HepG2 (cell line): ENCODE data around the gene RCC1. TPM values are rescaled to one million over a fixed set of nuclear protein-coding genes. Genes with fewer than 3 reads are reported as not detected.

Experiments
- FOSL2 ChIP-seq: sonication (generic); formaldehyde crosslinking; IDR thresholded peaks from 2 replicates; pipeline ENCODE4 v1.4.0; 2020; ENCODE audit warnings: missing genetic modification reagents
- GPN1 ChIP-seq: sonication (generic); formaldehyde crosslinking; IDR thresholded peaks from 2 replicates; pipeline ENCODE4 v1.5.1; 2020; ENCODE audit warnings: missing genetic modification reagents, borderline replicate concordance
- MEIS1 ChIP-seq: sonication (generic); formaldehyde crosslinking; IDR thresholded peaks from 2 replicates; pipeline ENCODE4 v1.9.0; 2021; ENCODE audit warnings: mild to moderate bottlenecking, missing genetic modification reagents, moderate library complexity, borderline replicate concordance
- RFXAP ChIP-seq: sonication (generic); formaldehyde crosslinking; IDR thresholded peaks from 2 replicates; pipeline ENCODE4 v1.4.0; 2020; ENCODE audit warnings: missing genetic modification reagents, borderline replicate concordance
- ZNF124 ChIP-seq: sonication (generic); formaldehyde crosslinking; IDR thresholded peaks from 2 replicates; pipeline ENCODE4 v1.4.0; 2020; ENCODE audit warnings: missing genetic modification reagents
- polyA plus RNA-seq, 8 experiments: library from polyadenylated mRNA; depleted of rRNA in 3 of 8; stranded (reverse) in 7 of 8; unstranded in 1 of 8; fragments of >200 nt; fragmentation: Illumina TruSeq in 4 of 8; extraction: Trizol in 4 of 8; gene quantifications; 2 replicates each; pipeline versions ENCODE4 v1.2.1 to v1.2.3, GENCODE V29; 2011 to 2016; ENCODE audit warnings: low read depth in 4 of 8, missing spikeins in 1 of 8, mixed read lengths in 1 of 8; ENCODE audit not compliant: insufficient read depth in 1 of 8
- total RNA-seq, 5 experiments: library from RNA; depleted of rRNA; stranded (reverse); fragments of >200 nt; fragmentation: Illumina TruSeq; extraction: Trizol; gene quantifications; 2 replicates each; pipeline ENCODE4 v1.2.3, GENCODE V29; 2016; ENCODE audit warnings: low read depth in 1 of 5
- TF ChIP-seq, protein P1 (sequence below): sonication (generic); formaldehyde crosslinking; IDR thresholded peaks from 2 replicates; pipeline ENCODE4 v1.4.0; 2020; ENCODE audit warnings: mild to moderate bottlenecking, missing genetic modification reagents
- TF ChIP-seq, protein P2 (sequence below): IDR thresholded peaks from 2 replicates; pipeline ENCODE4 v1.6.1; 2016; ENCODE audit warnings: low read depth
- TF ChIP-seq, protein P3 (sequence below): sonication (generic); formaldehyde crosslinking; conservative IDR thresholded peaks from 2 replicates; pipeline ENCODE4 v1.4.0; 2020; ENCODE audit warnings: missing genetic modification reagents
- TF ChIP-seq, protein P4 (sequence below): IDR thresholded peaks from 2 replicates; pipeline ENCODE4 v1.6.1; 2018; ENCODE audit warnings: missing genetic modification reagents, mild to moderate bottlenecking, missing compliant biosample characterization
- TF ChIP-seq, protein P5 (sequence below): sonication (generic); formaldehyde crosslinking; conservative IDR thresholded peaks from 2 replicates; pipeline ENCODE4 v1.8.0; 2022; ENCODE audit warnings: mild to moderate bottlenecking, moderate library complexity, missing genetic modification reagents
- TF ChIP-seq, protein P6 (sequence below): sonication (generic); formaldehyde crosslinking; IDR thresholded peaks from 2 replicates; pipeline ENCODE4 v1.4.0; 2020; ENCODE audit warnings: mild to moderate bottlenecking, missing genetic modification reagents
- TF ChIP-seq, protein P7 (sequence below): sonication (generic); formaldehyde crosslinking; IDR thresholded peaks from 2 replicates; pipeline ENCODE4 v1.4.0; 2020; ENCODE audit warnings: missing genetic modification reagents
- TF ChIP-seq, protein P8 (sequence below): sonication (generic); formaldehyde crosslinking; IDR thresholded peaks from 2 replicates; pipeline ENCODE4 v1.5.1; 2020; ENCODE audit warnings: mild to moderate bottlenecking, moderate library complexity, missing genetic modification reagents

RCC1 gene
- total and polyA plus RNA-seq, 2 of the 13 experiments (the other 11 are each of a cell fraction or from before 2014, with no cell fraction given): 47.2 to 80.8 TPM

DNA sequence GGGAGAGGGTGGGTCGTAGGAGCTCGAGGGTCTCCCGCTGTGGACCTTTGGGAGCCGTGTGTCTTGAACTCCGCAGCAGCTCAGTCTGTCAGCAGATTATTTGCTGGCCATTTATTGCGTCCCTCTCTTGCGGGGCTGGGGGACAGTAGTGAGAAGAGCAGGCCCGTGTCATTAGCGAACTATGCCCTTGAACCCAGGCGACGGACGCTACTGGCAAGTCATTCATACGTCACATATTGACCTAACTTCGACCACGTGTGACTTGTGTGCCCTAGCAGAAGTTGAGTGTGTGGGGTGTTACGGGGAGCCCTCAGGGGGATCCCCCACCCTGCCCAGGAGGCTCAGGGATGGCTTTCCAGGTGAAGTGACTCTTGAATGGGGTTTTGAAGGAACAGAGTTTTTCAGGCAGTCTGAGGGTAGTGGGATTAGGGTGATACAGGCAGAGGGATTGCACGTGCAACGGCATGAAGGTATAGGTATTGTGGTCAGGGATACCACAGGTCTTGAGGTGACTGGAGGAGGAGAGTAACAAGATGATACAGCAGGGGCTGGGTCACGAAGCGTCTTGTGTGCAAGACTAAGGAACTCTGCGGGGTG lies 13.0 kb downstream of the RCC1 start (continued):
- TF ChIP-seq, protein P1, sequence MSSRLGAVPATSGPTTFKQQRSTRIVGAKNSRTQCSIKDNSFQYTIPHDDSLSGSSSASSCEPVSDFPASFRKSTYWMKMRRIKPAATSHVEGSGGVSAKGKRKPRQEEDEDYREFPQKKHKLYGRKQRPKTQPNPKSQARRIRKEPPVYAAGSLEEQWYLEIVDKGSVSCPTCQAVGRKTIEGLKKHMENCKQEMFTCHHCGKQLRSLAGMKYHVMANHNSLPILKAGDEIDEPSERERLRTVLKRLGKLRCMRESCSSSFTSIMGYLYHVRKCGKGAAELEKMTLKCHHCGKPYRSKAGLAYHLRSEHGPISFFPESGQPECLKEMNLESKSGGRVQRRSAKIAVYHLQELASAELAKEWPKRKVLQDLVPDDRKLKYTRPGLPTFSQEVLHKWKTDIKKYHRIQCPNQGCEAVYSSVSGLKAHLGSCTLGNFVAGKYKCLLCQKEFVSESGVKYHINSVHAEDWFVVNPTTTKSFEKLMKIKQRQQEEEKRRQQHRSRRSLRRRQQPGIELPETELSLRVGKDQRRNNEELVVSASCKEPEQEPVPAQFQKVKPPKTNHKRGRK (CRISPR knock-in tag): no peak
- TF ChIP-seq GPN1 (CRISPR knock-in tag) (no peak), MEIS1 (CRISPR knock-in tag) (no peak), FOSL2 (CRISPR knock-in tag) (0 out of 2 replicates have a peak, but pooled peaks have one; percentile 52), RFXAP (CRISPR knock-in tag) (no peak), ZNF124 (CRISPR knock-in tag) (peak; percentile 94)
- TF ChIP-seq, protein P2, sequence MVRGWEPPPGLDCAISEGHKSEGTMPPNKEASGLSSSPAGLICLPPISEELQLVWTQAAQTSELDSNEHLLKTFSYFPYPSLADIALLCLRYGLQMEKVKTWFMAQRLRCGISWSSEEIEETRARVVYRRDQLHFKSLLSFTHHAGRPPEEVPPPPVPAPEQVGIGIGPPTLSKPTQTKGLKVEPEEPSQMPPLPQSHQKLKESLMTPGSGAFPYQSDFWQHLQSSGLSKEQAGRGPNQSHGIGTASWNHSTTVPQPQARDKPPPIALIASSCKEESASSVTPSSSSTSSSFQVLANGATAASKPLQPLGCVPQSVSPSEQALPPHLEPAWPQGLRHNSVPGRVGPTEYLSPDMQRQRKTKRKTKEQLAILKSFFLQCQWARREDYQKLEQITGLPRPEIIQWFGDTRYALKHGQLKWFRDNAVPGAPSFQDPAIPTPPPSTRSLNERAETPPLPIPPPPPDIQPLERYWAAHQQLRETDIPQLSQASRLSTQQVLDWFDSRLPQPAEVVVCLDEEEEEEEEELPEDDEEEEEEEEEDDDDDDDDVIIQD: no peak
- TF ChIP-seq, protein P3, sequence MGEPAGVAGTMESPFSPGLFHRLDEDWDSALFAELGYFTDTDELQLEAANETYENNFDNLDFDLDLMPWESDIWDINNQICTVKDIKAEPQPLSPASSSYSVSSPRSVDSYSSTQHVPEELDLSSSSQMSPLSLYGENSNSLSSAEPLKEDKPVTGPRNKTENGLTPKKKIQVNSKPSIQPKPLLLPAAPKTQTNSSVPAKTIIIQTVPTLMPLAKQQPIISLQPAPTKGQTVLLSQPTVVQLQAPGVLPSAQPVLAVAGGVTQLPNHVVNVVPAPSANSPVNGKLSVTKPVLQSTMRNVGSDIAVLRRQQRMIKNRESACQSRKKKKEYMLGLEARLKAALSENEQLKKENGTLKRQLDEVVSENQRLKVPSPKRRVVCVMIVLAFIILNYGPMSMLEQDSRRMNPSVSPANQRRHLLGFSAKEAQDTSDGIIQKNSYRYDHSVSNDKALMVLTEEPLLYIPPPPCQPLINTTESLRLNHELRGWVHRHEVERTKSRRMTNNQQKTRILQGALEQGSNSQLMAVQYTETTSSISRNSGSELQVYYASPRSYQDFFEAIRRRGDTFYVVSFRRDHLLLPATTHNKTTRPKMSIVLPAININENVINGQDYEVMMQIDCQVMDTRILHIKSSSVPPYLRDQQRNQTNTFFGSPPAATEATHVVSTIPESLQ (CRISPR knock-in tag): no peak
- TF ChIP-seq, protein P4, sequence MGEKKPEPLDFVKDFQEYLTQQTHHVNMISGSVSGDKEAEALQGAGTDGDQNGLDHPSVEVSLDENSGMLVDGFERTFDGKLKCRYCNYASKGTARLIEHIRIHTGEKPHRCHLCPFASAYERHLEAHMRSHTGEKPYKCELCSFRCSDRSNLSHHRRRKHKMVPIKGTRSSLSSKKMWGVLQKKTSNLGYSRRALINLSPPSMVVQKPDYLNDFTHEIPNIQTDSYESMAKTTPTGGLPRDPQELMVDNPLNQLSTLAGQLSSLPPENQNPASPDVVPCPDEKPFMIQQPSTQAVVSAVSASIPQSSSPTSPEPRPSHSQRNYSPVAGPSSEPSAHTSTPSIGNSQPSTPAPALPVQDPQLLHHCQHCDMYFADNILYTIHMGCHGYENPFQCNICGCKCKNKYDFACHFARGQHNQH (CRISPR knock-in tag): 0 out of 2 replicates have a peak, but pooled peaks have one; percentile 27
- TF ChIP-seq, protein P5, sequence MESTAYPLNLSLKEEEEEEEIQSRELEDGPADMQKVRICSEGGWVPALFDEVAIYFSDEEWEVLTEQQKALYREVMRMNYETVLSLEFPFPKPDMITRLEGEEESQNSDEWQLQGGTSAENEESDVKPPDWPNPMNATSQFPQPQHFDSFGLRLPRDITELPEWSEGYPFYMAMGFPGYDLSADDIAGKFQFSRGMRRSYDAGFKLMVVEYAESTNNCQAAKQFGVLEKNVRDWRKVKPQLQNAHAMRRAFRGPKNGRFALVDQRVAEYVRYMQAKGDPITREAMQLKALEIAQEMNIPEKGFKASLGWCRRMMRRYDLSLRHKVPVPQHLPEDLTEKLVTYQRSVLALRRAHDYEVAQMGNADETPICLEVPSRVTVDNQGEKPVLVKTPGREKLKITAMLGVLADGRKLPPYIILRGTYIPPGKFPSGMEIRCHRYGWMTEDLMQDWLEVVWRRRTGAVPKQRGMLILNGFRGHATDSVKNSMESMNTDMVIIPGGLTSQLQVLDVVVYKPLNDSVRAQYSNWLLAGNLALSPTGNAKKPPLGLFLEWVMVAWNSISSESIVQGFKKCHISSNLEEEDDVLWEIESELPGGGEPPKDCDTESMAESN: no peak
- TF ChIP-seq, protein P6, sequence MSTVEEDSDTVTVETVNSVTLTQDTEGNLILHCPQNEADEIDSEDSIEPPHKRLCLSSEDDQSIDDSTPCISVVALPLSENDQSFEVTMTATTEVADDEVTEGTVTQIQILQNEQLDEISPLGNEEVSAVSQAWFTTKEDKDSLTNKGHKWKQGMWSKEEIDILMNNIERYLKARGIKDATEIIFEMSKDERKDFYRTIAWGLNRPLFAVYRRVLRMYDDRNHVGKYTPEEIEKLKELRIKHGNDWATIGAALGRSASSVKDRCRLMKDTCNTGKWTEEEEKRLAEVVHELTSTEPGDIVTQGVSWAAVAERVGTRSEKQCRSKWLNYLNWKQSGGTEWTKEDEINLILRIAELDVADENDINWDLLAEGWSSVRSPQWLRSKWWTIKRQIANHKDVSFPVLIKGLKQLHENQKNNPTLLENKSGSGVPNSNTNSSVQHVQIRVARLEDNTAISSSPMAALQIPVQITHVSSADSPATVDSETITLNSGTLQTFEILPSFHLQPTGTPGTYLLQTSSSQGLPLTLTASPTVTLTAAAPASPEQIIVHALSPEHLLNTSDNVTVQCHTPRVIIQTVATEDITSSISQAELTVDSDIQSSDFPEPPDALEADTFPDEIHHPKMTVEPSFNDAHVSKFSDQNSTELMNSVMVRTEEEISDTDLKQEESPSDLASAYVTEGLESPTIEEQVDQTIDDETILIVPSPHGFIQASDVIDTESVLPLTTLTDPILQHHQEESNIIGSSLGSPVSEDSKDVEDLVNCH: no peak
- TF ChIP-seq, protein P7, sequence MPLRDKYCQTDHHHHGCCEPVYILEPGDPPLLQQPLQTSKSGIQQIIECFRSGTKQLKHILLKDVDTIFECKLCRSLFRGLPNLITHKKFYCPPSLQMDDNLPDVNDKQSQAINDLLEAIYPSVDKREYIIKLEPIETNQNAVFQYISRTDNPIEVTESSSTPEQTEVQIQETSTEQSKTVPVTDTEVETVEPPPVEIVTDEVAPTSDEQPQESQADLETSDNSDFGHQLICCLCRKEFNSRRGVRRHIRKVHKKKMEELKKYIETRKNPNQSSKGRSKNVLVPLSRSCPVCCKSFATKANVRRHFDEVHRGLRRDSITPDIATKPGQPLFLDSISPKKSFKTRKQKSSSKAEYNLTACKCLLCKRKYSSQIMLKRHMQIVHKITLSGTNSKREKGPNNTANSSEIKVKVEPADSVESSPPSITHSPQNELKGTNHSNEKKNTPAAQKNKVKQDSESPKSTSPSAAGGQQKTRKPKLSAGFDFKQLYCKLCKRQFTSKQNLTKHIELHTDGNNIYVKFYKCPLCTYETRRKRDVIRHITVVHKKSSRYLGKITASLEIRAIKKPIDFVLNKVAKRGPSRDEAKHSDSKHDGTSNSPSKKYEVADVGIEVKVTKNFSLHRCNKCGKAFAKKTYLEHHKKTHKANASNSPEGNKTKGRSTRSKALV (CRISPR knock-in tag): no peak
- TF ChIP-seq, protein P8, sequence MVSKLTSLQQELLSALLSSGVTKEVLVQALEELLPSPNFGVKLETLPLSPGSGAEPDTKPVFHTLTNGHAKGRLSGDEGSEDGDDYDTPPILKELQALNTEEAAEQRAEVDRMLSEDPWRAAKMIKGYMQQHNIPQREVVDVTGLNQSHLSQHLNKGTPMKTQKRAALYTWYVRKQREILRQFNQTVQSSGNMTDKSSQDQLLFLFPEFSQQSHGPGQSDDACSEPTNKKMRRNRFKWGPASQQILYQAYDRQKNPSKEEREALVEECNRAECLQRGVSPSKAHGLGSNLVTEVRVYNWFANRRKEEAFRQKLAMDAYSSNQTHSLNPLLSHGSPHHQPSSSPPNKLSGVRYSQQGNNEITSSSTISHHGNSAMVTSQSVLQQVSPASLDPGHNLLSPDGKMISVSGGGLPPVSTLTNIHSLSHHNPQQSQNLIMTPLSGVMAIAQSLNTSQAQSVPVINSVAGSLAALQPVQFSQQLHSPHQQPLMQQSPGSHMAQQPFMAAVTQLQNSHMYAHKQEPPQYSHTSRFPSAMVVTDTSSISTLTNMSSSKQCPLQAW (CRISPR knock-in tag): peak; percentile 52
